DND-41 (cell line): Measurements from ENCODE around the gene PRDM2.

ENCODE experiments used
- CTCF ChIP-seq: IDR thresholded peaks from 2 replicates; pipeline ENCODE4 v1.5.1; 2012; ENCODE audit warnings: borderline replicate concordance, low read length, moderate library complexity, mild to moderate bottlenecking; ENCODE audit not compliant: poor library complexity, severe bottlenecking; ENCODE audit errors: extremely low read depth
- EZH2 ChIP-seq: IDR thresholded peaks from 3 replicates; pipeline ENCODE4 v1.6.1; 2012; ENCODE audit warnings: borderline replicate concordance, low read depth, mild to moderate bottlenecking, moderate library complexity, low read length, inconsistent platforms; ENCODE audit not compliant: severe bottlenecking

- TF ChIP-seq CTCF (no peak), EZH2 (no peak)
Observed at GRCh38 chr1:13769830-13770229, 69.8 kb downstream of the PRDM2 start.
